Hepatocyte (in vitro differentiated cells): ENCODE data around the gene AMMECR1.

Experiments used
- EZH2phosphoT487 ChIP-seq: fragments of 200-600 bp; sonication (generic); IDR thresholded peaks from one replicate; pipeline ENCODE4 v1.6.1; 2018; ENCODE audit warnings: antibody characterized with exemption, mild to moderate bottlenecking, low read depth, moderate library complexity; ENCODE audit not compliant: unreplicated experiment, severe bottlenecking
- TF ChIP-seq, protein P1 (sequence below): fragments of 200-600 bp; sonication (generic); IDR thresholded peaks from 2 replicates; pipeline ENCODE4 v1.5.1; 2016; ENCODE audit warnings: antibody characterized with exemption, mild to moderate bottlenecking; ENCODE audit not compliant: poor library complexity

DNA sequence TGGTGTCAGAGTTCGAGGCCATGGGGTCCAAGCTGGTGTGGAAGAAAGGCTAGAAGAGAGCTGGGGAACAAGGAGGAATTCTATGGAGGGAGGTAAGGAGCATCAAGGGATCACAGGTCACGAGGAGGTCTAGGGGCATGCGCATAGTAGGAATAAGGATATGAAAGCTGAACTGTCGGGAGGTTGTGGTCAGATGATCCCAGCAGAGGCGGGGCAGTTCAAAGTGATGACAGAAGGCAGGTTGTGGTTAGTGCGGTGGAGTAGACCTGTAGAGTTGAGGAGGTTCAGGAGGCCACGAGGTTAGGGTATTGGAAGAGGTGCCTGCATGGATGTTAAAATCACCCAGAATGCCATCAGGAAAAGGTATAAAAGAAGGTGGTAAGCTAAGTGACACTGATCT is 158.7 kb downstream of the AMMECR1 start:
- TF ChIP-seq, protein P1, sequence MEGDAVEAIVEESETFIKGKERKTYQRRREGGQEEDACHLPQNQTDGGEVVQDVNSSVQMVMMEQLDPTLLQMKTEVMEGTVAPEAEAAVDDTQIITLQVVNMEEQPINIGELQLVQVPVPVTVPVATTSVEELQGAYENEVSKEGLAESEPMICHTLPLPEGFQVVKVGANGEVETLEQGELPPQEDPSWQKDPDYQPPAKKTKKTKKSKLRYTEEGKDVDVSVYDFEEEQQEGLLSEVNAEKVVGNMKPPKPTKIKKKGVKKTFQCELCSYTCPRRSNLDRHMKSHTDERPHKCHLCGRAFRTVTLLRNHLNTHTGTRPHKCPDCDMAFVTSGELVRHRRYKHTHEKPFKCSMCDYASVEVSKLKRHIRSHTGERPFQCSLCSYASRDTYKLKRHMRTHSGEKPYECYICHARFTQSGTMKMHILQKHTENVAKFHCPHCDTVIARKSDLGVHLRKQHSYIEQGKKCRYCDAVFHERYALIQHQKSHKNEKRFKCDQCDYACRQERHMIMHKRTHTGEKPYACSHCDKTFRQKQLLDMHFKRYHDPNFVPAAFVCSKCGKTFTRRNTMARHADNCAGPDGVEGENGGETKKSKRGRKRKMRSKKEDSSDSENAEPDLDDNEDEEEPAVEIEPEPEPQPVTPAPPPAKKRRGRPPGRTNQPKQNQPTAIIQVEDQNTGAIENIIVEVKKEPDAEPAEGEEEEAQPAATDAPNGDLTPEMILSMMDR: no peak
- TF ChIP-seq EZH2phosphoT487: no peak
